Sigmoid colon (tissue), 4 donors: Measurements from ENCODE around the gene ONECUT3.

Source experiments
- EP300 ChIP-seq, 4 donors: sonication (generic); formaldehyde crosslinking; IDR thresholded peaks; one replicate each; pipeline ENCODE4 v1.6.1; 2017; ENCODE audit warnings: antibody characterized with exemption in 4 of 4
- TF ChIP-seq, protein P1 (sequence below), 4 experiments: fragments of 450-650 bp in 3 of 4; fragments of 200-600 bp in 1 of 4; IDR thresholded peaks; one replicate each; pipeline ENCODE4 v1.5.1; 2016 to 2019; ENCODE audit warnings: antibody characterized with exemption in 4 of 4, mild to moderate bottlenecking in 3 of 4, moderate library complexity in 2 of 4

DNA sequence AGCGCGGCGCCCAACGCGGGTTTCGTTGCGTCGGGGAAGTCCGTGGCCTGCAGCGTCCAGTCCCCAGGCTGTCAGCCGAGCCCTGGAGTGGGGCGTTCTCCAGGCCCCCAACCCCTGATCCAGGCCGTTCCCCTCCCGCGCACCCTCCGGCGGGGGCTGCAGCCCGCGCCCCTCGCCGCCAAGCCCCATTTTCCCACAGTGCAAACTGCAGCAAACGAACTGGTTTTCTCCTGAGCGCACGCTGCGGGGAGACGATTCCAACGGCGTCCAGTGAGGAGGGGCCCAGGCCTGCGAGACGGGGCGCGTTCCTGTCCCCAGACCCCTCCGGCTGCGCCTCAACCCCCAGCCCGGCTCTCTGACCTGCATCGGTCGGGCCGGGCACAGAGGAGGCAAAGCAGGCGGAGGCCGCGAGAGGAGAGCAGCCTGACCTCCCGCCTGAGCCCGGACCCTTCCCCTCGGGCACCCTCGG is 4.4 kb upstream of the ONECUT3 start:
- TF ChIP-seq, protein P1, sequence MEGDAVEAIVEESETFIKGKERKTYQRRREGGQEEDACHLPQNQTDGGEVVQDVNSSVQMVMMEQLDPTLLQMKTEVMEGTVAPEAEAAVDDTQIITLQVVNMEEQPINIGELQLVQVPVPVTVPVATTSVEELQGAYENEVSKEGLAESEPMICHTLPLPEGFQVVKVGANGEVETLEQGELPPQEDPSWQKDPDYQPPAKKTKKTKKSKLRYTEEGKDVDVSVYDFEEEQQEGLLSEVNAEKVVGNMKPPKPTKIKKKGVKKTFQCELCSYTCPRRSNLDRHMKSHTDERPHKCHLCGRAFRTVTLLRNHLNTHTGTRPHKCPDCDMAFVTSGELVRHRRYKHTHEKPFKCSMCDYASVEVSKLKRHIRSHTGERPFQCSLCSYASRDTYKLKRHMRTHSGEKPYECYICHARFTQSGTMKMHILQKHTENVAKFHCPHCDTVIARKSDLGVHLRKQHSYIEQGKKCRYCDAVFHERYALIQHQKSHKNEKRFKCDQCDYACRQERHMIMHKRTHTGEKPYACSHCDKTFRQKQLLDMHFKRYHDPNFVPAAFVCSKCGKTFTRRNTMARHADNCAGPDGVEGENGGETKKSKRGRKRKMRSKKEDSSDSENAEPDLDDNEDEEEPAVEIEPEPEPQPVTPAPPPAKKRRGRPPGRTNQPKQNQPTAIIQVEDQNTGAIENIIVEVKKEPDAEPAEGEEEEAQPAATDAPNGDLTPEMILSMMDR (IDR thresholded peaks at IDR 0.05): no peak
- TF ChIP-seq EP300 (IDR thresholded peaks at IDR 0.05): no peak
